Coronary artery (tissue), 2 donors: ENCODE data around the gene NOD1.

Experiments used
- DNase-seq: peaks from one replicate; pipeline ENCODE4 v3.0.0-alpha.2; 2017; ENCODE audit warnings: low spot score
- H3K27ac ChIP-seq, 2 donors: fragments of 200-600 bp; sonication (generic); one replicate each; pipeline ENCODE4 v1.5.1; 2016 to 2019
- H3K4me3 ChIP-seq: fragments of 200-600 bp; sonication (generic); 2 replicates; pipeline ENCODE4 v1.5.1; 2016; ENCODE audit warnings: mild to moderate bottlenecking, moderate library complexity
- TF ChIP-seq, protein P1 (sequence below): fragments of 200-600 bp; sonication (generic); IDR thresholded peaks from one replicate; pipeline ENCODE4 v1.5.1; 2019; ENCODE audit warnings: antibody characterized with exemption

The NOD1 gene

DNA sequence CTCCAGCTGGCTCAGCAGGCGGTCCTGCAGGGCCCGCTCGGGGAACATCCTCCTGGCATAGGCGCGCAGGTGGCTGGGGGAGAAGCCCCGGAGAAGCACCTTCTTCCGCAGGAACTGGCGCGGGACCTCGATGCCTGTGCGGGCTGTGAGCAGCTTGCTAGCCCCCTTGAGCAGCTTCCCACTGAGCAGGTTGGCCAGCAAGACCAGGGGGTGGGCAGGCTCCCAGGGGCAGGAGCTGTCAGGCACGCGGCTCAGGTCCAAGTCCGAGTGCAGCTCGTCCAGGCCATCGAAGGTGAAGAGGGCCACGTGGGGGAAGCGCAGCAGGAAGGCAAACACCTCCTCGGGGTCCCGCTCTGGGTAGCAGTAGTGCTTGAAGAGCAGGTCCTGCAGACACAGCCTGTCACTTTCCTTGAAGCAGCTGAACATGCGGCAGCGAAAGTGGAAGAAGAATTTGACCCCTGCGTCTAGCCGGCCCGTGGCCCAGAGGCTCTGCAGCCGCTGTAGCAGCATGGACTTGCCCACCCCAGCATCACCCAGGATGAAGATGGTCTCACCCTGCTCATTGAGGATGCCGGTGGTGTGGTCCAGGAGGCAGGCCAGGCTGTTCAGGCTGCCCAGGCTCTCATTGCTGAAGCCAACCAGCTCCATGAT is 26.2 kb downstream of the NOD1 start:
- no peak overlapping the region for H3K27ac ChIP-seq
- DNase-seq, result no peak
- H3K4me3 ChIP-seq, result no peak overlapping the region
- TF ChIP-seq, protein P1, sequence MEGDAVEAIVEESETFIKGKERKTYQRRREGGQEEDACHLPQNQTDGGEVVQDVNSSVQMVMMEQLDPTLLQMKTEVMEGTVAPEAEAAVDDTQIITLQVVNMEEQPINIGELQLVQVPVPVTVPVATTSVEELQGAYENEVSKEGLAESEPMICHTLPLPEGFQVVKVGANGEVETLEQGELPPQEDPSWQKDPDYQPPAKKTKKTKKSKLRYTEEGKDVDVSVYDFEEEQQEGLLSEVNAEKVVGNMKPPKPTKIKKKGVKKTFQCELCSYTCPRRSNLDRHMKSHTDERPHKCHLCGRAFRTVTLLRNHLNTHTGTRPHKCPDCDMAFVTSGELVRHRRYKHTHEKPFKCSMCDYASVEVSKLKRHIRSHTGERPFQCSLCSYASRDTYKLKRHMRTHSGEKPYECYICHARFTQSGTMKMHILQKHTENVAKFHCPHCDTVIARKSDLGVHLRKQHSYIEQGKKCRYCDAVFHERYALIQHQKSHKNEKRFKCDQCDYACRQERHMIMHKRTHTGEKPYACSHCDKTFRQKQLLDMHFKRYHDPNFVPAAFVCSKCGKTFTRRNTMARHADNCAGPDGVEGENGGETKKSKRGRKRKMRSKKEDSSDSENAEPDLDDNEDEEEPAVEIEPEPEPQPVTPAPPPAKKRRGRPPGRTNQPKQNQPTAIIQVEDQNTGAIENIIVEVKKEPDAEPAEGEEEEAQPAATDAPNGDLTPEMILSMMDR, result no peak

DNA sequence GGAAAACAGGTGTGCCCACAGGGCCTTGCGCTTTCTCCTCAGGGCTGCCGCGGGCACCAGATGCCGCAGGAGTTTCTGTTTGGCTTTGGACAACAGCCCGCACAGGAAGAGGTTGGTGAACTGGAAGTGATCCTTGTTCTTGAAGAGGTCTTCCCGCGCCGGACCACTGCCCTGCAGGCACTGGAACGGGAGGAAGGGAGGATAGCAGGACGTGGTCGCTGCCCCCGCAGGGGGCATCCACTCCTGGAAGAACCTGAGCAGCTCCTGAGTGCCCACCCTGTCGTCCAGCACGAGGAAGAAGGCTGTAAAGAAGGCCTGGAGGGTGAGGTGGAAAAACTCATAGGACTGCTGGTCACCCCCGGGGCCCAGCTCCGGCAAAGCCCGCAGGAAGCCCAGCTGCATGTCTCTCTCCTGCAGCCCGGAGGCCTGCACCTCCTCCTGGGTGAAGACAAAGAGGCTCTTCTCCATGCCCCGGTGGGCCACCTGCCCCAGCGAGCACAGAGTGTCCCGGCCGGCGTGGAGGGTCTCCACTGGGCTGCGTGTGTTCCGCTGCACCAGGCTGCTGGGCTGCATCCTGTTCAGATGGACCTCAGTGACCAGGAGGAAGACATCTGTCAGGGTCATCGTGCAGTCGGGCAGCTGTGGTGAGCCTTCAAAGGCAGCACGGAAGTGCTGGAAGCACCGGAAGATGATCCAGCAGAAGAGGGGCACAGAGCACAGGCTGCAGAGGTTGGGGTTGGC is 26.9 kb downstream of the NOD1 start:
- Histone ChIP-seq H3K27ac (no peak overlapping the region), H3K4me3 (no peak overlapping the region)
- TF ChIP-seq, protein P1, result no peak
- DNase-seq, result no peak

DNA sequence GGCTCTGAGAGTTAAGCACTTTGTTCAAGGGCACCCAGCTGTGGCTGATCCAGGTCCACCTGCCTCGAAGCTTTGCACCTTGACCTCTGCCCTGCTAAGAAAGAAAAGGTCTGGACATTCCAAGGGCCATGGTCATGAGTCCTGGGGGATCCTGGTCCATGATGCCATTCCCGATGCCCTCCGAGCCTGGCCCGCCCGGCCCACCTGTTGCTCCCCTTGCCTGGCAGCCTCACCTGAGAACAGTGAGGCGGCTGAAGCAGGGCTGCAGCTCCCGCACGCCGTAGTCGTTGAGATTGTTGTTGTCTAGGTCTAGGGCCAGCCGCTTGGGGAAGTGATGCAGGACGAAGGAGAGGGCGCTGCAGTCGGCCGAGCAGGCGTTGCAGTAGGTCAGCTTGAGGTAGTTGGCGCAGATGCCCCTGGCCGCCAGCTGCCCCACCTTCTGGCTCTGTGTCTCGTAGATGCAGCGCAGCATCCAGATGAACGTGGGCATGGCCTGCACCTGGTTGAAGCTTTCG is 27.5 kb downstream of the NOD1 start:
- Histone ChIP-seq H3K4me3 (no peak overlapping the region), H3K27ac (no peak overlapping the region)
- TF ChIP-seq, protein P1, result no peak
- no peak for DNase-seq

DNA sequence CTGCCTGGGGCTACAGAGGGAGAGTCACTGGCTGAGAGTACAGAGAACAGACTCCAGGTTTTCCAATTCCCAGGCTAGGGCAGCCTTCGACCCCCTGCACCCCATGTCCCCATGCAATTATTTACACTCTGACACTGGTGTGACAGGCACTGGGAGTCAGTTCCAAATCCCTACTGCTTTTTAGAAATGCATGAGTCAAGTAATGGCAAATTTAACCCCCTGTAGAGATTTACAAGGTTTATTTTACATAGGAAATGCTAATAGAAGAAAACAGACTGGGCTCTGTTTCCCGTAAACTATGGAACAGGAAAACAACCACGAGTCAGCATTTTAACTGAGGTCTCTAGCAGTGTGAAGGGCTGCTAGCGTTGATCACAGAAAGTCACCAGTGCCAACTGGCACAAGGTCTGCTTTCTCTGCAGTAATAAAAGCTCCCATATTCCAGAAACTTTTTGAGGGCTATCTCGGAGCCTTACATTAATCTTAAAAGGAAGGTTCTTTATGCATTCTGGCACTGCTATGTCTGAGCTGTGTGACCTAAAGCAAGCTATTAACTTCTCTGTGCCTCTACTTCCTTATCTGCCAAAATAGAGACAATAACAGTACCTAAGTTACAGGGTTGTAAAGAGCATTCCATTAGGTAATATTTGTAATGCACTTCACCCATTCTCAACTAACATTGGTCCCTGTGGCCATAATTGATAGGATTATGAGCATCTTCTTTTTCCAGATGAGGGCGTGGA is 28.2 kb downstream of the NOD1 start:
- Histone ChIP-seq H3K4me3 (no peak overlapping the region), H3K27ac (no peak overlapping the region)
- TF ChIP-seq, protein P1, result no peak
- no peak for DNase-seq

DNA sequence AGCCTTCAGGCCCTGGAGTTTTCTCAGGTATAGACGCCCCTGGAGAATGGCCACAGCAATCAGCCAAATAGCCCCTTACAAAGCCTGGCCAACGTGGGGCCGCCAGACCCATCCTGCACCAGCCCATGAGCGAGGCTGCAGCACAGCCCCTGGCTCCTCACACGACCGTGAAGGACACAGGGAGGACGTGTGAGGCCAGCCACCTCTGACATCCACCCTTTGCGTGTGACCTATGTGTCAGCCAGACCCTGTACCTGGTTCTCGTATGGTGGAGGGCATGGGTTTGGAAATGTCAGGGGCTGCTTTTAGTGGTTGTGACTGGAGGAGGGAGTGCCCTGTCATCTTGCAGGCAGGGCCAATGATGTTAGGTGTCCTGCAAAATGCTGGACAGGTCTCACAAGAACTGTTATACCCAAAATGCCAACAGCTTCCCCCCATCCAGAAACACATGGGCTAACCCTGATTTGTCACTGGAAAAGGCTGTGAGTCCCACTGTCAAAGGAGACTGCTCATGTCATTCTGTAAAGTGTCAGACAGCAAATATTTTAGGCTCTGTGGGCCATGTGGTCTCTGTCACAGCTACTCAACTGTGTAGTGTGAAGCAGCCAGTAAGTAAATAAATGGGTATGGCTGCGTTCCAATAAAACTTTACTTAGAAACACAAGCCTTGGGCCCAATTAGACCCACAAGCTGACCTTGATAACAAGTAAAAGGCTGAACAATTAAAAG is 30.0 kb downstream of the NOD1 start:
- H3K4me3 ChIP-seq, result no peak overlapping the region
- TF ChIP-seq, protein P1, result no peak
- no peak for DNase-seq
- no peak overlapping the region for H3K27ac ChIP-seq

DNA sequence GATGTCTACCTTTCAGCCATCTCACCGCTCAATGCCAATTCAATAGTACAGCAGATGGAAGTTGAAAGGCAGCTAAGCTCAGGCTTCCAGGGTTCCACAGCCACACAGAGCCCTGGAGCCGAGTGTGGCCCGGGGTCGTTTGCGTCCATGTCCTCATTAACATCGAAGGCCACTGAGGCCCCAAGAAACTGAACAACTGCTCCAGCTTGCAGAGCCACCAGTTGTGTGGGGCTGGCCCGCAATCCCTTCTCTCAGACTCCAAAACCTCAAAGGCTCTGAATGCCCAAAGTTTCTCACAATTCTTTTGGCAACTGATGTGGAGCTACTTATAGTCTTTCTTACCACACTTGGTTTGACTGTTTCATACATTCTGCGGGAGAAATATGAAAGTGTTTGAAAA is 31.1 kb downstream of the NOD1 start:
- no peak for DNase-seq
- no peak overlapping the region for H3K4me3 ChIP-seq
- TF ChIP-seq, protein P1, result no peak
- H3K27ac ChIP-seq, result no peak overlapping the region
